ENCODE data around the gene HMGXB3.

DNA sequence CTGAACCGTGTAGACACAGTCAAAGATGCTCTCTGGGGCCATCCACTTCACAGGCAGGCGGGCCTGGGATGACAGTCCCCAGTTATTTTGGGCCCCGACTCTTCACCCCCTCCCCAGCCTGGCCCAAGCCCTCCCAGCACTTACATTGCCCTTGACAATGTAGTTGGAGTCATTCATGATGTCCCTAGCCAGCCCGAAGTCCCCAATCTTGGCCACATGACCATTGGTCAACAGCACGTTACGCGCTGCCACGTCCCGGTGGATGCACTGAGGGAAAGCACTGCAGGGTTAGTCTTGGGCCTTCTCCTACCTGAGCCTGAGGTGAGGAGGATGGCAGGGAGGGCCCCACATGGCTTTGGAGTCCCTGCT is 55.5 kb downstream of the HMGXB3 start:
- TF ChIP-seq CTCF (IDR thresholded peaks at IDR 0.05; ENCODE audit: insufficient read depth, low read length) = no peak
- TF ChIP-seq GABPA (IDR thresholded peaks at IDR 0.05; ENCODE audit: low read depth) = no peak
- no peak for TF ChIP-seq POLR2AphosphoS5 (IDR thresholded peaks at IDR 0.05; ENCODE audit: low read depth)
- TF ChIP-seq SPI1 (IDR thresholded peaks at IDR 0.05; ENCODE audit: borderline replicate concordance, low read depth) = no peak

All from HL-60 (cell line).